ENCODE results near the gene SLIT3.

Gene SLIT3

GRCh38 chr5:169029661-169030274 lies 271.2 kb downstream of the SLIT3 start:
- no peak for DNase-seq (ENCODE audit: low read depth)

DNA sequence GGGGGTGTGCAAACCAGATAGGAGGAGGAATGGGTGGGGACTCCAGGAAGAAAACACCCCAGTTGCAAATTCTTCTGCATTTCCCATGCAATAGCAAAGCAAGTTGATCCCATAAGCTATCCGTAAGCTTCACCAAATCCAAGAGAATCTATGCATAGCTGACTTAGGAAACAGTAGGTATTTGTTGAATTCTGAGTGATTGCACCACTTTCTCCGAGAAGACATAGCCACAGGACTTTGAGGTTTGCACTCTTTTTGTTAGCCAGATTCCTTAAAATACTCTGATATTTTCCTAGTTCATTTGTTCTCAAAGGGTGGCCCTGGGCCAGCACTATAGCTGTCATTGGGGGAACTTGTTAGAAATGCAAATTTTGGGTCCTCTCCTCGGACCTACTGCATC lies 271.9 kb downstream of the SLIT3 start:
- DNase-seq (ENCODE audit: low read depth), result no peak

- DNase-seq (ENCODE audit: low read depth), result no peak
Measured at GRCh38 chr5:169027501-169028061, 273.4 kb downstream of the SLIT3 start.

DNA sequence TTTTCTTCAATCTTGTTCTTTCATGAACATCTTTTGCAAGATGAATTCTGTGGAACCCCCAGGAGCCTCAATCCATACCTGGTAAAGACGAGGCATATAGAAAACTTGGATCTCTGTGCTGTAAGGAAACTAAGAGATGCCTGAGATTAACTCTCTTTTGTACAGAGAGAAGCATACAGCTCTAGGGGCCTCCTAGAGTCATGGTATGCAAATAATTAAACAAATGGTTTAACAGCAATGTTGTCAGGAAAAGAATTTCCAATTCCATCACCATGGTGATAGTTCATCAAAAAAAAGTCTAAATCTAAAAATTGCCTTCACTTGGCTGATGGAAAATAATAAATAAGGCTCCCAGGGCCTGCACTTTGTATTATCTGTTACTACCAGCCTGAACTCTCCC lies 275.4 kb downstream of the SLIT3 start:
- no peak for DNase-seq (ENCODE audit: low read depth)

DNA sequence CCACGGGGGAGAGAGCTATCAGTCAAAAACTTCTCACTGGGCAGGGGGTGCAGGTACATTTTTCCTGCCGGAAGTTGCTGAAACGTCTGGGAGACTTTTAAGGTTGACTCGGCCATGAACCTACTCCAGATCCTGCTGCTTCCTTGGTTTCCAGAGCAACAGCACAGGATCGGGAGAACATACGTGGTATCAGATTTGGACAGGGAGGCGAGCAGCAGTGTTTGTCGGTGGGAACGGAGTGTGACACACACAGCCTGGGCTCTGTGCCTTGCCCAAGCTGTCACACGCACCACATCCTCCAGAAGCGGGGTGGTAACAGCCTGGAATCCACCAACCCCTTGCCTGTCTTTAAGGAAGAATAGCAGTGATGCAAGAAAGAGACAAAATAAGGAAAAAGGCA lies 276.5 kb downstream of the SLIT3 start:
- no peak for DNase-seq (ENCODE audit: low read depth)

- DNase-seq (ENCODE audit: low read depth), result no peak
Measured at GRCh38 chr5:169022718-169023117, 278.2 kb downstream of the SLIT3 start.

GRCh38 chr5:169020102-169020501 lies 280.8 kb downstream of the SLIT3 start:
- peak; percentile 21 for DNase-seq (ENCODE audit: low read depth)

GRCh38 chr5:169018925-169019324 lies 282.0 kb downstream of the SLIT3 start:
- no peak for DNase-seq (ENCODE audit: low read depth)

DNA sequence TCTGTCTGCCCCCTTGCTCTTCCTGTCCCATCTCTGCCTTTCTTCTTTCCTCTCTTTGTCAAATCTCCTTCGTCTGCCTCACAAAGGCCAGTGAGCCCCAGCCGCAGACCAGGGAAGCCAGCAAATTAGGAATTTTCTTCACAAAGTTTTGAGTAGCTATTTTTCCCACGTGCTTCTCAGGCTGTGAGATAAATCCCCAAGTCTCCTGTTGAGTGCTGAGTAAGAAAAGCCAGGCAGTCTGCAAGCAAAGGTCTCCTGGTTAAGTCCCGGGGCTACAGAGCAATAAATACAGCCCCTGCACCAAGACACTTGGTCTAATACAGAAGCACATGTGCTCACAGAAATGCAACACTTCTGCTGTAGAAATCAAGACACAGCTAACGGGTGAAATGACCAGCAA lies 284.9 kb downstream of the SLIT3 start:
- DNase-seq (ENCODE audit: low read depth), result no peak

GRCh38 chr5:169013846-169014245 lies 287.1 kb downstream of the SLIT3 start:
- DNase-seq (ENCODE audit: low read depth), result no peak

DNA sequence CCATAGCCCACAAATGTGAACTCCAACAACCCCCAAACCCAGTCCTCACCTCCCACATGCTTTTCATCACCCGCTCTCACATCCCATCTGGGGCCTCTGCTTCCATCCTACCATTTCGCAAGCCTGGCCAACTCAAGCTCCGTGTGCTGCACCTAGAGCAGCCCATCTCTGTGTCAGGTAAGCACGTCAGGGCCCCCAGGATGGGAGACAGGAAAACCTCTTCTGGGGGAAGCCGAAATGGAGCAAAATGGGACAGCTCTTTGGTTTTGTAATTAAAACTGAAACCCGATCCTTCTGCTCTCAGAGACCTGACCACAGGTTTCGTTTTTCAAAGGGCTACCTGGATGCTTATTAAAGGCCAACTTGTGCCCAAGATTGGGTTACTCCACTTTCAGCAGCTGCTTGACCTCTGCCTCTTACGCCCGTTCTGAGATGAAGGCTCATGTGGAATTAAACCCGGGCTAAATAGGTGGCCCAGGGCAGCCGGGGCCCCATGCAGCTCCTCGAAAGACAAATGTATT lies 287.7 kb downstream of the SLIT3 start:
- DNase-seq (ENCODE audit: low read depth), result no peak

- DNase-seq (ENCODE audit: low read depth), result no peak
Measured at GRCh38 chr5:169012450-169012849, 288.5 kb downstream of the SLIT3 start.

DNA sequence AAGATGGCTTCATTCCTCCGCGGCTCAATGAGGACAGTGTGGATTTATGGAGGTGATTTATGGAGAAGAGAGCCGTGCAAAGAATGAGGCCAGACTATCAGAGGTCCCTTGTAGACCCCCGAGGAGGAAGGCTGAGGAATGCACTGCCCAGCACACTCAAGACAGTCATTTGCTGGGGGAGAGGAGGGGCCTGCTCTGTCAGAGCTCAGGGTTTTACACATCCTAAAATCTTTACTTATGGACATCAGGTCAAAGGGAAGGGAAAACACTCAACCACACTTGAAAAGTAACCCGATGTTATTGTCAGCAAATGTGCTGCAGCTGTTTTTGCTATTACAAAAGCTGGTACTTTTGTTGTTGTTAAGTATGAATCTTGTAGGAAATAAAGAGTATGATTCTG lies 289.5 kb downstream of the SLIT3 start:
- no peak for DNase-seq (ENCODE audit: low read depth)

- no peak for DNase-seq (ENCODE audit: low read depth)
Measured at GRCh38 chr5:169011009-169011408, 289.9 kb downstream of the SLIT3 start.

DNA sequence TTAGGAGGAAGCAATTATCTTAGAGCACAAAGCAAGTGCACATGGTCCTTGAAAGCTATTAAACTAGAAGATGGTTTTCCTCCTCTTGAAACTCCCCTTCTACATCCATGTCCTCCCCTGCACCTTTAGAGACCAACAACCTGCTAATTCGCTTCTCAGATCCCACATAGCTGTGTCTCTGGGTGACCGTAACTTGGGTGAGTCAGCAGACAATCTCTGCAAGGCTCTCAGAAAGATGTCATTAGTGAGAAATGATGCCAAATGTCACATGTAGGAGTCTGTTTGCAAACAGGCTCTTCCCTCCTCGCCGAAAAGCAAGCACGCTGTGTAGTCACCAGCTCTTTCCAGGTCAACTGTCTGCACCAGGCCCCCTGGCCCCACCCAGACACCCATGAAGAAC lies 291.8 kb downstream of the SLIT3 start:
- DNase-seq (ENCODE audit: low read depth), result peak; percentile 12

DNA sequence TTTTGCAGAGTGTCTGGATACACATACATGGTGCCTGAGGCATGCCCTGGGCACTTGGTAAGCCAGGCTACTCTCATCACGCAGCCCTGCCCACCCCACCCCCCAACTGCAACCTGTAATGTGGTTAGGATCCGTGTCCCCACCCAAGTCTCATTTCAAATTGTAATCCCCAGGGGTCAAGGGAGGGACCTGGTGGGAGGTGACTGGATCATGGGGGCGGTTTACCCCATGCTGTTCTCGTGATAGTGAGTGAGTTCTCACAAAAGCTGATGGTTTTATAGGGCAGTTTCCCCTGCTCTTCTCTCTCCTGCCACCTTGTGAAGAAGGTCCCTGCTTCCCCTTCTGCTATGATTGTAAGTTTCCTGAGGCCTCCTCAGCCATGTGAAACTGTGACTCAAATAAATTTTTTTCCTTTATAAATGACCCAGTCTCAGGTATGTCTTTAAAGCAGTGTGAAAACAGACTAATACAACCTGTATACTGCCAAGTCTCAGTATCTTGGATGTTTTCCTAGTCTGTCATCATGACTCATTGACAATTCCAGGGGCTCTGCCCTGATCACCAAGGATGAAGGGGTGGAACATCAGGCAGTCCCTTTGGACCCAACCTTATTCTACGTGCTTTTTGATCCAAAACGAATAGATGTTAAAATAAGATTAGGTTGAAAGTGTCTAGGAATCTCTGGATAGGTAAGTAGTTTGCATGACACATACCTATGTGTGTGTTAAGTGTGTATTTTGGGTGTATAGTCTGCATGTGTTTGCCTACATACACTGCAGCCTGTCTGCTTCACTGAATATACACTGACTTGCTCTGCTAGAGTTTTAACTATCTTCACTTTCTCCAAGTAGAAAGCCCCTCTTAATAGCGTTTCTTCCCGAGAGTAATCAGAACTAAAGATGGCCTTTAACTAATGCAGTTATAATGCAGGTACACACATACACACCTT lies 293.8 kb downstream of the SLIT3 start:
- no peak for DNase-seq (ENCODE audit: low read depth)

GRCh38 chr5:169004551-169004950 lies 296.4 kb downstream of the SLIT3 start:
- DNase-seq (ENCODE audit: low read depth), result peak; percentile 9

DNA sequence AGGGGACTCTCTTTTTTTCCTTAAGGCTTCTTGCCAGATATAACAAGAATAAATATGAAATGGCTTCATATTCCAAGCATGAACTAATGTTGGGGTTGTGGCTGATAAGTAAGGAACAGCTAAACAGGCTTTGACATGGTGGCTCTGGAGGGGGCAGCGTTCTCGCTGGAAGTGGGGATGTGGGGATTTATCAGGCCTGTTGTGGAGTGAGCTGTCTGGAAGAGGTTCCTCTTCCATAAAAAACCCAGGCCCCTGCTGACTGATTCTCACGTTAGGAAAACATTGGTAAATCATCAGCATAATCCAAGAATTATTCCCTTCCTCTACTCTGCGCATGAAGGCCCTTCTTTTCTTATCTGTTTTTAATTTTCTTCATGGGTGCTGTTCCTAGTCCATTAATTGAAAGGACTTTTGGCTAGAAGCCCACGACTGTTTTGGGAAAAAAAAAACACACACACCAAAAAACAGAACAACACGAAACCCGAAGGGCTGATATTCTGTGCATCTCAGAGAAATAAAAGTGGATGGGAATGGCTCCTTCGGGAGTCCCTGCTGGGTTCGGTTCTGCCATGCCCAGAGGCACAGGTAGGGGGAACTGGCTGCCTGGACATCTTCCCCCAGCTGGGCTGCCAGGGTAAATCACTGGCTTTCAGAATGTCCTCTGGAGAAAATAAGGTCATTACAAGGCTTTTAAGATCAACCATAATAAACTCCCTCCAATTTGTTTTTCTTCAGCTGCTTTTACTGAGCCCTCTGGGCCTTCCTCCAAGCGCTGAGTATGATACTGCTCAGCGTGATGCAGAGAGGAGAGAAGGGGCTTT lies 297.0 kb downstream of the SLIT3 start:
- DNase-seq (ENCODE audit: low read depth), result peak; percentile 13

GRCh38 chr5:169002953-169003555 lies 297.9 kb downstream of the SLIT3 start:
- no peak for DNase-seq (ENCODE audit: low read depth)

DNA sequence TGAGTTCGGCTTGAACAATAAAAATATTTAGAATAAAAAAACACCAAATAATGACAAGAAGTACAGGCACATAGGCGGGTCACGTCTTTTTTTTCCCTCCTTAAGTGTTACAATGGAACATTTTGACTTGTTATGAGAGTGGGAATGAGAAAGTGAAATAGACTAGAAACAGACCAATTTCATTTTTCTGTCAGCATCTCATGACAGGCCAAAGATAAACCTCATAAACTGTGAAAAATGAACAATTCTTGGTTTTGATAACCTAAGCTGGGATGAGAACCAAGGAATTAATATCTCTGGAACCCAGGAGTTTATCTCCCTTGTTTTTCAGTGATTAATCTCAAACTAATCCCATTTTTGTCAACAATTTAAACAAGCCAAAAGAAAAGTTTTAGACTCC lies 299.5 kb downstream of the SLIT3 start:
- no peak for DNase-seq (ENCODE audit: low read depth)

GRCh38 chr5:168995024-168995423 lies 305.9 kb downstream of the SLIT3 start:
- DNase-seq (ENCODE audit: low read depth), result no peak

GRCh38 chr5:168992687-168993086 lies 308.3 kb downstream of the SLIT3 start:
- DNase-seq (ENCODE audit: low read depth), result no peak

Measured in EH (cell line).